ENCODE data around the gene RETNLB.

RETNLB gene, protein sequence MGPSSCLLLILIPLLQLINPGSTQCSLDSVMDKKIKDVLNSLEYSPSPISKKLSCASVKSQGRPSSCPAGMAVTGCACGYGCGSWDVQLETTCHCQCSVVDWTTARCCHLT

DNA sequence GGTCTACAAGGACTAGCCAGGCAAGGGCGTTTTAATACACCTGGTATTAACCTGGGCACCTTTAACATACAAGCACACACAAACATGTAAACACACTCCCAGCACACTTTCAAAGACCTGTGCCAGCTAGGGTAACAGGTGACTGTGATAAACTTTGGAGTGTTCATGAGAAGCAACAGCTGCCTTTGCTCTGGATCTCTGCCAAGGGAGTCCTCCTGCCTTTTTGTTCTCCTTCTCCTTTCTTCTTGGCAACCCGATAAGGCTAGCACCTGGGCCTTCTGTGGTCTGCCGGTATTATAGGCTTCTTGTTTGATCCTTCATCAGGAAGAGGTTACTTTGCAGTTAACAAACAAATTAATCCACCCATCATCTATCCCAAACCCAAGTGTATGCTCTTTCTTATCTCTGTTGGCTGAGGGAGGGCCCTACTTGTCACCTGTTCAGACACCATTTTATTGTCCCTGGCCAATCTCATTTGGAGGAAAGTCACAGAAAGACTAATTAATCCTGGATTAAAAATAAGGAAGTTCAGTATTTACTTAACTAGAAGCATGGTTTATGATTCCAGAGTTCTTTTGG, at the start of gene RETNLB:
TSS of gene RETNLB (minus strand) at position 7 of the 579 bp plus-strand sequence. CDS start 225 bp downstream, outside the sequence.
- DNase-seq (ENCODE audit: insufficient read length, low spot score) (no peak), FAIRE-seq (no peak)

DNA sequence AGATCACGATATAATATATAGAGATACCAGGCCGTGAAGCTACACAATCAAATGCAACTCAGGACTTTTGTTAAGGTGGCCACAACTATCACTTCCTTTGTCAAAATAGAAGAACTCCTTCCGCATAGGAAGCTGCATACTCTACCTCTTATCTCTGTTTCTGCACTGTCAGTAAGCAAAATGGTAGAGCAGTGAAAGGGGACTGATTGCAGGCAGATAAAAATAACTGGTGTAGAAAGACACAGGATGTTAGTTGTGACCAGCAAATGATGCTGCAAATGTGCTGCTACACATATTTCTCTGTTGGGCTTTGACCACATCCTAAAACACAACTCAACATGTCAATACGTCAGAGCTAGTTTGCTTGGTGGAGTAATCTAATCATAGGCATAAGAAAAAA, 49.1 kb upstream of the RETNLB start:
- FAIRE-seq (no peak), DNase-seq (ENCODE audit: insufficient read length, low spot score) (no peak)

DNA sequence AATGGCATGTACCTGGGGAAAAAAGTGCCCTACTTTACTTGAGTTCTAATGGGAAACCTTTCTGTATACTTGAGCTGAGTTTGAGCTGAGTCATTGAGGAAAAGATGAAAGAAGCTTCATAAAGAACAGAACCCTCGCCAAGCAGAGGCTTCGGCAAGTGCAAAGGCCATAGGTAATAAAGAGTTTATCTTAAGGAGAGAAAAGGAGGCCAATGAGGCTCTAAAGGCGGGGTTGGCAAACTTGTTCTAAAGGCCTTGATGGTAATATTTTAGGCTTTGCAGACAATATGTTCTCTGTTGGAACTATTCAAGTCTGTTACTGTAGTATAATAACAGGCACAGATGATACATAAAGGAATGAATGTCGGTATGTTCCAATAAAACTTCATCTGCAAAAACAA, 47.8 kb upstream of the RETNLB start:
- FAIRE-seq: no peak
- DNase-seq (ENCODE audit: insufficient read length, low spot score): no peak

DNA sequence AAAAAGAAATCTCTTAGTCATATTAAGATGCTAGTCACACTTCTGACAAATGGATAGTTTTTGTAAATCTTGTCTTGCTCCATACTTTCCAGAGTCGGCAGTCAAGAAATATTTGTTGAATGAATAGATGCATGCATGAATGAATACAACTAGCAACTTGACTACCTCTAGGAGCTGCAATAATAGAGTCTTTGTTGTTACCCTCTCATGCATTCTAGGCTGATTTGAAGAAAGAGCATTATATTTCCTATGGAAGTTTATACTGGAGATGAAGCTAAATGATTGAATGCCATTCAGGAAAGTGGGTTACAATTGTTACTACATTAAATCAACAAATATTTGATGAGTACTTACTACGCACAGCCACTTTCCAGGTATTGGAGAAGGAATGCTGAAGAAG, 47.2 kb upstream of the RETNLB start:
- no peak for FAIRE-seq
- no peak for DNase-seq (ENCODE audit: insufficient read length, low spot score)

DNA sequence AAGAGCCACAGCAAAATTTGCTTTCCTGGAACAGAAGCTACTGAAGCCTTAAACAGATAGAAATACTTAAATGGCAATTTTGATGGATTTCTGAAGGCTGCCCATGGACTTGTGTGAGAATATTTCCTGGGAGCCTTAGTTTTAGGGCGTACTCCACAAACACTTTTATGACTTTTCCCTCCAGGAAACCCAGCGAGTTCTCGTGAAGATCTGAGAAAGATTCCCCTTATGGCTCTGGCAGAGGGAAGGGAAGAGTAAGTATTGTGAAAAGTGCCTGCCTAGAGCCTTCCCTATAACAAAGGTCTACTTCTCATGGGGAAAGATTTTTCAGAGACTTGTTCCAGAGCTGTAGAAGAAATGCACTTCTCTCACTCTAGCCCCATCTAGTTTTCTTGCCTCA, 34.3 kb upstream of the RETNLB start:
- FAIRE-seq (no peak), DNase-seq (ENCODE audit: insufficient read length, low spot score) (no peak)

DNA sequence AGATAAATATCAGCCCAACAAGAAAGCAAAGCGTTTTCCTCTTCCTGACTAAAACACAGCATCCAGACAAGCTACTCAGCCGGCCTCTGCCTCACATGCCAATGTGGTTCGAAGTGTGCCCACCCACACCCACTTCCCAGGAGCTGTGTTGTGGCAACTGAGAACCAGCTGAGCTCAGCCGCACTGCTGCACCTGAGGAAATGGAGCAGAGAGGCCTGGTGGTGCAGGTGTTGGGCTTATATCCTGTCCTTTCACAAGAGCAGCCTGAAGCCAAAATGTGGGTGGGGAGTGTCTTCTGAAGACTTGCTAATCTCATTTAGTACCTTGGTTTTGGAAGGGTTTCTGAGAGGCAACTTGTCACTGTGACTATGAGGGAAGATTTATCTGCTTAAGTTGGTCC, 23.0 kb upstream of the RETNLB start:
- no peak for DNase-seq (ENCODE audit: insufficient read length, low spot score)

DNA sequence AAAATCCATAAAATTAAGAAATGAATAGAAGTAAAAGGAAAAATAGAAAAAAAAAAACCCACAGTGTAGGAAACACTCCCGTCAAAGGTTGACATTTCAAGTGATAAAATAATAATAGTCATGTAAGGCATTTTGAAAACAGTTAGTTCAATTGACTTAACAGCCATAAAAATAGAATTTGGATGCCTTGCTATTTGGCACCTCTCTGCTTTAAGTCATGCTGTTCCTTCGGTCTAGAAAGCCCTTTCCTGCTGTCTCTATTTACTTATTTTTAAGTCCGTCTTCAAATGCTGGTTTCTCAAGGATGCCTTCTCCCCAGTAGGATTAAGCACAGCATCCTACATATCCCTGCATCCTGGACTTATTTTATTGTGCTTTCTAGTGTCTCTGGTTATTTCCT, 22.3 kb upstream of the RETNLB start:
- DNase-seq (ENCODE audit: insufficient read length, low spot score) (no peak), FAIRE-seq (no peak)

More for the DNA sequence above, 23.0 kb upstream of the RETNLB start:
- FAIRE-seq: no peak

DNA sequence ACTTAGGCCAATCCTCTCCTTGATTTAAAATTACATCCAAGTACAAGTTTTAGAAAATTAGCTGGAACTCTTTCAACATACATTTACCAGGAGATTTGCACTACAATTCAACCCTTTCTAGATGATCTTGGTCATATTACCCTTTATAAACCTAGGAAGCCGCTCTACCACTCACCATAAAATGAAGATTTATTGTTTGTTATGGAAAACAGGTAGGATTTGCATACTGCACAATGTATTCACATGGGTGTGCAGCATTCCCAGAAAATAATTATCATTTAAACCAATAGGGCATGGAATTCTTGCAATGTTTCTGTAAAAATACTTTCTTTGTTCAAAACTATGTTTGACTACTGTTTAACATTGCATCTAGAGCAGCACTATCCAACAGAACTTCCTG, 18.4 kb upstream of the RETNLB start:
- FAIRE-seq (no peak), DNase-seq (ENCODE audit: insufficient read length, low spot score) (no peak)

DNA sequence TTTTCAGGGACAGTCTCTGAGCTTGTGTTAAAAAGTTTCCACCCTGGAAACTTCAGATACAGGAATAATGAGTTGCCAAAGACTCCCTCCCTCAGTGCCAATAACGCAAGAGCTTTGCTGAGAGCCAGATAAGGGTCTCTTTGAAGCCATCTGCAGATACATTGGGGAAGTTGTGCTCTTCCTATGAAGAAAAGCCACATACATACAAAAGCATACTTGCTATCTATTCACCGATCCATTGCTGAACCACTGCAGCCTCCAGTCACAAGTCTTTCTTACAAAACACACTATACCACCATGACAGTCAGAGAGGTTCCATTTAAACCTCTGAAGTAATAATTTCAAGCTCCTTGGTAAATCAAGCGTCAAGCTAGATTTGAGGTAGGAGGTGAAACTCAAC, 10.0 kb upstream of the RETNLB start:
- no peak for DNase-seq (ENCODE audit: insufficient read length, low spot score)
- no peak for FAIRE-seq

DNA sequence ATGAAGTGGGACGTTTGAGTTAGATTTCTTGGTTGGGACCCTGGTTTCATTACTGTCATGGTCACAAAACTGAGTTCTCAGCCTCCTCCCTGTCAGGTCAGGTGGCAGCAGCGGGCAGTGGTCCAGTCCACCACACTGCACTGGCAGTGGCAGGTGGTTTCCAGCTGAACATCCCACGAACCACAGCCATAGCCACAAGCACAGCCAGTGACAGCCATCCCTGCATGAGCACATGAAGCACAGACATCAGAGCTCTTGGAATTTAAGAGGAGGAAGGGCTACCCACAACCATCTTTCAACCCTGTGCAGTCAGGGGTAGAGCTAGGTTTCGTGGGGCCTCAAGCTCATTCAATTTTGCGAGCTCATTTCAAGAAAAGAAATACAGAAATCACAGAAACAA, 1.5 kb downstream of the RETNLB start:
- DNase-seq (ENCODE audit: insufficient read length, low spot score): no peak
- FAIRE-seq: no peak

DNA sequence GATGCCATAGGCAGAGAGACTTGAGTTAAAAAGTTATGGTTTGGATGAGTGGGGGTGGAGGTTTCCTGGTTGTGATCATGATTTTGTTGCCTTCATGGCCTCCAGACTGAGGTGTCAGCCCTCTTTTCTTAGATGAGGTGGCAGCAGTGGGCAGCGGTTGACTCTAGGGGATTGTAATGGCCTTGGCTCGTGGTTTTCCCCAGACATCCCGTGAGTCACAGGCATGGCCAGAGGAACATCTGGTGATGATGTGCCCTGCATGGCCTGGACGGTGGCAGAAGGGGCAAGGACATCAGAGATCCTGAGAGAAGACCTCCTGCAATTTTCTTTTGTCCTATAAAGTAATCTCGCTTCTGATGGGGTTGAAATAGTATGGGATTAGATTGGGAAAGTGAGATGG, 12.4 kb downstream of the RETNLB start:
- DNase-seq (ENCODE audit: insufficient read length, low spot score) (no peak), FAIRE-seq (no peak)

DNA sequence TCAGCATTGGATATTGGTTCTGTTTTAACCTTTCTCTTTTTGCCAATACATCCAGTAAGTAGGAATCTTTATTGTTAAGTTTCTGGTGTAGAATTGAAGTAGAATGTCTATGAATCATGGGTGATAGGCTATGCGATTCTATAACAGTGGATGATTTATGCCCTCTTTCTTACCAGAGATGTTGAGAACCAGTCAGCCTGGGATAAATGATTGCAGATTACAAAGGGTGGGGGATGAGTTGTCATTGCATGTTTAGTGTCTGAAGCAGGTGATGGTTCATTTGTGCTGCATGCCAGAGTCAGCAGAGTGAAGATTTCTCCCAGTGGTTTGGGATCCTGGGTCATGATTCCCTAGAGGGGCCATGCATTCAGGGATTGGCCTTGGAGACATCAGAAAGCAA, 14.3 kb downstream of the RETNLB start:
- DNase-seq (ENCODE audit: insufficient read length, low spot score): no peak
- no peak for FAIRE-seq

DNA sequence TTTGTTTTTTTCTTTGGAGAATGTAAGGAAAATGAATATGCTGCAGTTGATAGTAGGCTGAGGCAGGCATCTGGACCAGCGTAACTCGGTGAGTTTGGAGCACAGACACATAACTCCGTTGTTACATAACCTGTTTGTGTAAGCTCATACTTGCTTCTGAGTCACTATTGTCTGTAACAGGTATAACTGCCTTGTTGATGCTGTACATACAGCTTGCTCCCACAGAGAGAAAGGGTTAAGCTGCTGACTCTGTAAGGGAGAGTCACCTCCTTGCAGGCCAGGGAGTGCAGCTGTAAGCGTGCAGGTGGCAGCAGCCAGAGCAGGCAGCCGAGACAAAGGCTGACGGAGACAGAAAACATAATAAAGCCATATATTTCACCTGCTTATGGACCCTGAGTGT, 20.4 kb downstream of the RETNLB start:
- DNase-seq (ENCODE audit: insufficient read length, low spot score): no peak
- no peak for FAIRE-seq

DNA sequence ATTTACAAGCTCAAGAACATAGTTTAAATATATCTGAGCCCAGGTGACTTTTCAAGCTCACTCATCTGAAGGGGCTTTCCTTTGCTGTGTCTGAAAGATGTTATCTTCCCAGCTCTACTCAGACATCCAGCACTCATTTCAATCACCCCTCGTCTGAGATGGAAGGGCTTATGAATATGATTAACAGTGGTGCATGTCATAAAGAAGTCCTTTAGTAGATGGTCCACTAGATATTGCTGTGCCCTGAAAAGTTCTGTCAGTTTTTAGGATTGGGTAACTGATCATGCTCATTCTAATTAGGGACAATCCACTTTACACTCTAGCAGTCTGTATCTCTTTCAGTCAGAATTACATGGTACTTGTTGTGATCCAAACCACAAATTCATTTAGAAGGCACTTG, 28.3 kb downstream of the RETNLB start:
- FAIRE-seq (no peak), DNase-seq (ENCODE audit: insufficient read length, low spot score) (no peak)

DNA sequence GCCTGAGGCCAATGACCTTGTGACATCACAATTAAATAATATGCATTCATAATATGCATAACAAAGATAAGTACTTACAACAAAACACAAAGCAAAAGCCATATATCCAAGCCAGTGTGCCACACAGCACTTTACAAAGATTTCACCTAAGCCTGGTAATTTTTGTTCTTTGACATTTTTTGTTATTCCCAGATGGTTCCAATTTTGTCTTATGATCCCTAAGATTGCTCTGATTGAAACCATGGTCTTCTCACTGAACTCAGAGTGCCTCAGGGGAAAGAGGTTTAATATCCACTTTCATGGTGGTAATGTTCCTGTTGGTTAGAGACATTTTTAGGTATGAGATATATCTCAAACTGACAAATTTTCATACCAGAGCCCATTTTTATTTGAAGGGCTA, 29.1 kb downstream of the RETNLB start:
- FAIRE-seq (no peak), DNase-seq (ENCODE audit: insufficient read length, low spot score) (no peak)

DNA sequence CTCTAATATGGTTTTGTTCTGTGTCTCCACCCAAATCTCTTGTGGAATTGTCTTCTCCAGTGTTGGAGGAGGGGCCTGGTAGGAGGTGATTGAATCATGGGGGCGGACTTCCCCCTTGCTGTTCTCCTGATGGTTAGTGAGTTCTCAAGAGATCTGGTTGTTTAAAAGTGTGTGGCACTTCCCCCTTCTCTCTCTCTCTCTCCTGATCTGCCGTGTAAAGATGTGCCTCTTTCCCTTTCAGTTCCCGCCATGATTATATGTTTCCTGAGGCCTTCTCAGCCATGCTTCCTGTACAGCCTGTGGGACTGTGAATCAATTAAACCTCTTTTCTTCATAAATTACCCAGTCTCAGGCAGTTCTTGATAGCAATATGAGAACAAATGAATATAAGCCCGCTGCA, 33.1 kb downstream of the RETNLB start:
- FAIRE-seq (no peak), DNase-seq (ENCODE audit: insufficient read length, low spot score) (no peak)

DNA sequence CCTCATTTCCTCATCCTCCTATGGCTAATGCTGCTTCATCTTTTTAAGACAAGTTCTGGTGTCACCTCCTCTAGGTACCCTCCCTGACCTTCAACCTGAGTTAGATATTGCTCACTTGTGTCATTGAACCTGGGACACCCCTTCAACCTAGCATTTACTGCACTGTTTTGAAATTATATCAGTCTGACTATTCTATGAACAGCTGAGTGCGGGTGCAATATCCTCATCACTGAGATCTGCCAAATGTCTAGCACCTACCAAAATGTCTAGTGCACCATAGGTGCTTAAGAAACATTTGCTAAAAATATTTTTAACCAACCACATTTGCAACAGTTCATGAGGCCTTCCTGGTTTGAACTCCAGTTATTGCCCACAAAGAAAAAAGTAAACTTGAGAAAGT, 34.5 kb downstream of the RETNLB start:
- no peak for FAIRE-seq

DNA sequence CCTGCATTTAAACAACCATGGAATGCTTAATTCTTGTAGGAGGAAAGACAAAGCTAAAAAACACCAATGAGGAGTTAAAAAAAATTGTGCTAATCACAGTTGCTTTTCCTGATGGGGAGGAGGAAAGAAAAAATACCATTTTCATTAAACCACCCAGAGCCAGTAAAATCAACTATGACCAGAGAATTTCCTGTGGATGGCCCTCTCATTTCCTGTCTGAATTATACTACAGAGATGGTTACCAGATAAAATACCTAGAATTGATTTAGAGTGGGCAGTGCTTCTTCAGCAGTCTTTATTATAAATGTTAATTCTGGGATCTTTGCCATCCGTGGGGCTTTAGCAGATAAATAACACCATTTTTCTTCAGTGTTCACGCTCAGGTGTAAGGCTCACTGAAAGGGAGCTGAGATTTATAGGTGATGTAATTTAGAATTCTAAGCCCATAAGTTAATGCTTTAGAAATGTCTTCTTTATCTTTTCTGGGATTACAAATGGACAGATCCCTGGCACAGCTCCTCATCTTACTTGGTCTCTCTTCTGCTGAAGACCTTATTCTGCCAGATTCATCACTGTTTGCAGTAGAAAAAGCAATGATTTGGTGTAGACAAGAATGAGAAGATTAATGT, 37.9 kb downstream of the RETNLB start:
- DNase-seq (ENCODE audit: insufficient read length, low spot score) (no peak), FAIRE-seq (no peak)

More for the DNA sequence above, 34.5 kb downstream of the RETNLB start:
- DNase-seq (ENCODE audit: insufficient read length, low spot score): no peak

DNA sequence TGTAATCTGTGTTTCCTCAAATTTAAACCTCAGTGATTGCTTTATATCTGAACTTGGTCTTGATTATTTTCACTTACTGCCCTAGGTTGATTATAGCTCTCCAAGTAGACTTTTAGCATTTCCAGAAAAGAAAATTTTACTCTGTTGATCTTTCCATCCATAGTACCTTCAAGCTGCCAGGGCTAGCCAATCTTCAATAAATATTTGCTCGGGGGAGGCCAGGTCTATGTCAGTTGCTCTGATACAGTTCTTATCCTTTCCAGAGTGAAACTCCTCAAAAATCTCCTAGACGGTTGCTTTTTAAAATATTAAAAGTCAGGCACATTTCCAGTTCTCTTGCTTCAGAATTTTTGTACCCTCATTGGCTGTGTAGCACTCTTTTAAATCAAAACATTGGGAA, 38.8 kb downstream of the RETNLB start:
- no peak for FAIRE-seq
- DNase-seq (ENCODE audit: insufficient read length, low spot score): no peak

DNA sequence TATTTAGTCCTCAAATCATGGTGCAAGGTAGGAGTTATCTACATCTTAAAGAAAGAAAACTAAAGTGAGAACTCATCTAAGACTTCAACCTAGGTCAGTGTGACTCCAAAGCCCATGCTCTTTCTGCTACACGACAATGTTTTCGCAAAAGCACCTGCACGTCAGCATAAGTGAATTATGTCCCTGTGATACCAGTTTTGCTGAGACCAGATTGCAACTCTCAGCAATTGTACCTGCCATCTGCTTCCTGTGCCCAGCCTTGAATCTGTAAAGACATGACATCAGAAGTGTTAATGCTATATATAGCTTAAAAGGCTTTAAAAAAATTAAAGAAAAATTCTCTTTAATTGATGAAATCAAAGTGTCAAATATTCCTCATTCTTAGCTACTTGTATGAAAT, 43.4 kb downstream of the RETNLB start:
- FAIRE-seq (no peak), DNase-seq (ENCODE audit: insufficient read length, low spot score) (no peak)

DNA sequence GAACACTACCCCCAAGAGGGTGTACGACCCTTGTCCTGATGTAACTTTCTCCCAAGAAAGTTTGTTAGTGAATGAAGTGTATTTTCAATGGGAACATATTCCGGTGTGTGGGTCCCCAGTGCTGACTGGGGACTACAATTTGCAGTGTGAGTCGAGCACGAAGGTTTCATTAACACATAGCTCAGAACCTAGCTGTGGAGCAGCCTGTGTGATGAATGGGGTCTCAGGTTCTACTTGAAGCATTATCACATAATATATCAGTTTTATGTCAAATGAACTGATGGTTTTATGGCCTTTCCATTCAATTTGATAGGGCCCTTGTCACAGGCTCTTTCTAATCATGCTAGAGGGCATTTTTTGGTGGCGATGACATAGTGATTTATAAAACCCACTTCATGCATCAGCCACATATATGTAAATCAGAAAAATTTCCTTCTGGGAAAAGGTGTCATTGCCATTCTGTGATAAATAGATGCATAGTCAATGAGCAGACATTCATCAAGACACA, 44.1 kb downstream of the RETNLB start:
- FAIRE-seq: no peak
- no peak for DNase-seq (ENCODE audit: insufficient read length, low spot score)

Data from GM19239 (cell line).